Liver (tissue), 3 donors: ENCODE data around the gene MTRF1L.

Experiments
- FOXA1 ChIP-seq: IDR thresholded peaks from 2 replicates; pipeline ENCODE4 v1.6.1; 2016; ENCODE audit warnings: antibody characterized with exemption
- GABPA ChIP-seq, 2 donors: IDR thresholded peaks in 1 of 2; conservative IDR thresholded peaks in 1 of 2; 2 replicates each; pipeline ENCODE4 v1.6.1; 2016; ENCODE audit warnings: antibody characterized with exemption in 2 of 2, mild to moderate bottlenecking in 1 of 2, moderate library complexity in 1 of 2
- RXRA ChIP-seq, 2 donors: IDR thresholded peaks; 2 replicates each; pipeline ENCODE4 v1.6.1; 2017 to 2018; ENCODE audit warnings: antibody characterized with exemption in 2 of 2, mild to moderate bottlenecking in 1 of 2
- SP1 ChIP-seq: IDR thresholded peaks from 2 replicates; pipeline ENCODE4 v1.6.1; 2018; ENCODE audit warnings: antibody characterized with exemption, mild to moderate bottlenecking
- TAF1 ChIP-seq: conservative IDR thresholded peaks from 2 replicates; pipeline ENCODE4 v1.6.1; 2016; ENCODE audit warnings: antibody characterized with exemption, mild to moderate bottlenecking
- YY1 ChIP-seq: IDR thresholded peaks from 2 replicates; pipeline ENCODE4 v1.6.1; 2016; ENCODE audit warnings: antibody characterized with exemption, mild to moderate bottlenecking
- TF ChIP-seq, protein P1 (sequence below): fragments of 150-350 bp; IDR thresholded peaks from 2 replicates; pipeline ENCODE4 v1.5.1; 2017; ENCODE audit warnings: improper control_type of control experiment, low read depth, low read length; ENCODE audit not compliant: missing input control
- TF ChIP-seq, protein P2 (sequence below): IDR thresholded peaks from 2 replicates; pipeline ENCODE4 v1.6.1; 2016; ENCODE audit warnings: antibody characterized with exemption, mild to moderate bottlenecking
- TF ChIP-seq, protein P3 (sequence below): IDR thresholded peaks from 2 replicates; pipeline ENCODE4 v1.6.1; 2016; ENCODE audit warnings: antibody characterized with exemption
- TF ChIP-seq, protein P4 (sequence below): IDR thresholded peaks from 2 replicates; pipeline ENCODE4 v1.6.1; 2016; ENCODE audit warnings: antibody characterized with exemption
- donor health status: healthy.
- donor health status: healthy.

DNA sequence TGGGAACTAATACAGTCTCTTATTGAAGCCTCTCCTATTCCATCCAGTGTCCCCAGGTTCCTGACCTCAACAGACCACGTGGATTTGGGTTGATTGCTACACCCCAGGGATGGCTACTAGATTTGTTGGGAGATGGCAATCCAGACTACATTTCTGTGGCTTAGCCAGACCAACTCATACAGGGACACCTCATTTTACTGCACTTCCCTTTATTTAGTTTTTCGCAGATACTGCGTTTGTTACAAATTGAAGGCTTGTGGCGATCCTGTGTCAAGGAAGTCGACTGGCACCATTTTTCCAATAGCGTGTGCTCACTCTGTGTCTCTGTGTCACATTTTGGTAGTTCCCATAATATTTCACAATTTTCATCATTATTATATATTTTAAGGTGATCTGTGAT is 10.3 kb upstream of the MTRF1L start:
- TF ChIP-seq, protein P1, sequence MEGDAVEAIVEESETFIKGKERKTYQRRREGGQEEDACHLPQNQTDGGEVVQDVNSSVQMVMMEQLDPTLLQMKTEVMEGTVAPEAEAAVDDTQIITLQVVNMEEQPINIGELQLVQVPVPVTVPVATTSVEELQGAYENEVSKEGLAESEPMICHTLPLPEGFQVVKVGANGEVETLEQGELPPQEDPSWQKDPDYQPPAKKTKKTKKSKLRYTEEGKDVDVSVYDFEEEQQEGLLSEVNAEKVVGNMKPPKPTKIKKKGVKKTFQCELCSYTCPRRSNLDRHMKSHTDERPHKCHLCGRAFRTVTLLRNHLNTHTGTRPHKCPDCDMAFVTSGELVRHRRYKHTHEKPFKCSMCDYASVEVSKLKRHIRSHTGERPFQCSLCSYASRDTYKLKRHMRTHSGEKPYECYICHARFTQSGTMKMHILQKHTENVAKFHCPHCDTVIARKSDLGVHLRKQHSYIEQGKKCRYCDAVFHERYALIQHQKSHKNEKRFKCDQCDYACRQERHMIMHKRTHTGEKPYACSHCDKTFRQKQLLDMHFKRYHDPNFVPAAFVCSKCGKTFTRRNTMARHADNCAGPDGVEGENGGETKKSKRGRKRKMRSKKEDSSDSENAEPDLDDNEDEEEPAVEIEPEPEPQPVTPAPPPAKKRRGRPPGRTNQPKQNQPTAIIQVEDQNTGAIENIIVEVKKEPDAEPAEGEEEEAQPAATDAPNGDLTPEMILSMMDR = no peak
- TF ChIP-seq, protein P2, sequence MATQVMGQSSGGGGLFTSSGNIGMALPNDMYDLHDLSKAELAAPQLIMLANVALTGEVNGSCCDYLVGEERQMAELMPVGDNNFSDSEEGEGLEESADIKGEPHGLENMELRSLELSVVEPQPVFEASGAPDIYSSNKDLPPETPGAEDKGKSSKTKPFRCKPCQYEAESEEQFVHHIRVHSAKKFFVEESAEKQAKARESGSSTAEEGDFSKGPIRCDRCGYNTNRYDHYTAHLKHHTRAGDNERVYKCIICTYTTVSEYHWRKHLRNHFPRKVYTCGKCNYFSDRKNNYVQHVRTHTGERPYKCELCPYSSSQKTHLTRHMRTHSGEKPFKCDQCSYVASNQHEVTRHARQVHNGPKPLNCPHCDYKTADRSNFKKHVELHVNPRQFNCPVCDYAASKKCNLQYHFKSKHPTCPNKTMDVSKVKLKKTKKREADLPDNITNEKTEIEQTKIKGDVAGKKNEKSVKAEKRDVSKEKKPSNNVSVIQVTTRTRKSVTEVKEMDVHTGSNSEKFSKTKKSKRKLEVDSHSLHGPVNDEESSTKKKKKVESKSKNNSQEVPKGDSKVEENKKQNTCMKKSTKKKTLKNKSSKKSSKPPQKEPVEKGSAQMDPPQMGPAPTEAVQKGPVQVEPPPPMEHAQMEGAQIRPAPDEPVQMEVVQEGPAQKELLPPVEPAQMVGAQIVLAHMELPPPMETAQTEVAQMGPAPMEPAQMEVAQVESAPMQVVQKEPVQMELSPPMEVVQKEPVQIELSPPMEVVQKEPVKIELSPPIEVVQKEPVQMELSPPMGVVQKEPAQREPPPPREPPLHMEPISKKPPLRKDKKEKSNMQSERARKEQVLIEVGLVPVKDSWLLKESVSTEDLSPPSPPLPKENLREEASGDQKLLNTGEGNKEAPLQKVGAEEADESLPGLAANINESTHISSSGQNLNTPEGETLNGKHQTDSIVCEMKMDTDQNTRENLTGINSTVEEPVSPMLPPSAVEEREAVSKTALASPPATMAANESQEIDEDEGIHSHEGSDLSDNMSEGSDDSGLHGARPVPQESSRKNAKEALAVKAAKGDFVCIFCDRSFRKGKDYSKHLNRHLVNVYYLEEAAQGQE = no peak
- TF ChIP-seq FOXA1 = no peak
- TF ChIP-seq GABPA (IDR thresholded peaks at IDR 0.05 in 1 of 2, conservative IDR thresholded peaks at IDR 0.05 in 1 of 2) = no peak
- no peak for TF ChIP-seq YY1
- TF ChIP-seq, protein P3, sequence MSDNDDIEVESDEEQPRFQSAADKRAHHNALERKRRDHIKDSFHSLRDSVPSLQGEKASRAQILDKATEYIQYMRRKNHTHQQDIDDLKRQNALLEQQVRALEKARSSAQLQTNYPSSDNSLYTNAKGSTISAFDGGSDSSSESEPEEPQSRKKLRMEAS = no peak
- TF ChIP-seq SP1 = no peak
- TF ChIP-seq TAF1 = no peak
- TF ChIP-seq RXRA (IDR thresholded peaks at IDR 0.05) = no peak
- TF ChIP-seq, protein P4, sequence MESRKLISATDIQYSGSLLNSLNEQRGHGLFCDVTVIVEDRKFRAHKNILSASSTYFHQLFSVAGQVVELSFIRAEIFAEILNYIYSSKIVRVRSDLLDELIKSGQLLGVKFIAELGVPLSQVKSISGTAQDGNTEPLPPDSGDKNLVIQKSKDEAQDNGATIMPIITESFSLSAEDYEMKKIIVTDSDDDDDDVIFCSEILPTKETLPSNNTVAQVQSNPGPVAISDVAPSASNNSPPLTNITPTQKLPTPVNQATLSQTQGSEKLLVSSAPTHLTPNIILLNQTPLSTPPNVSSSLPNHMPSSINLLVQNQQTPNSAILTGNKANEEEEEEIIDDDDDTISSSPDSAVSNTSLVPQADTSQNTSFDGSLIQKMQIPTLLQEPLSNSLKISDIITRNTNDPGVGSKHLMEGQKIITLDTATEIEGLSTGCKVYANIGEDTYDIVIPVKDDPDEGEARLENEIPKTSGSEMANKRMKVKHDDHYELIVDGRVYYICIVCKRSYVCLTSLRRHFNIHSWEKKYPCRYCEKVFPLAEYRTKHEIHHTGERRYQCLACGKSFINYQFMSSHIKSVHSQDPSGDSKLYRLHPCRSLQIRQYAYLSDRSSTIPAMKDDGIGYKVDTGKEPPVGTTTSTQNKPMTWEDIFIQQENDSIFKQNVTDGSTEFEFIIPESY = no peak
